Lung (tissue), 12 donors: ENCODE data around the gene GALNT6. TPM values are rescaled to one million over a fixed set of nuclear protein-coding genes. Genes with fewer than 3 reads are reported as not detected.

Experiments used
- ATAC-seq: fragments of 200-7000 bp; cut with Tn5 transposase; one replicate; pipeline ENCODE4 v1.9.1; 2020; ENCODE audit warnings: moderate number of reproducible peaks; ENCODE audit not compliant: insufficient read depth, low FRiP score
- DNase-seq, 3 donors: peaks; one replicate each; pipeline ENCODE4 v3.0.0-alpha.2; 2013 to 2017
- H3K27ac ChIP-seq, 2 donors: one replicate each; pipeline ENCODE4 v1.5.1; 2013; ENCODE audit warnings: mild to moderate bottlenecking in 2 of 2, moderate library complexity in 2 of 2, control low read depth in 1 of 2, inconsistent platforms in 1 of 2, low read depth in 1 of 2, low read length in 1 of 2
- H3K27me3 ChIP-seq, 3 donors: one replicate each; pipeline ENCODE4 v1.5.1; 2013; ENCODE audit warnings: low read length in 2 of 3; ENCODE audit not compliant: control insufficient read depth in 3 of 3, insufficient read depth in 3 of 3
- H3K36me3 ChIP-seq, 4 donors: one replicate each; pipeline ENCODE4 v1.5.1; 2013; ENCODE audit warnings: low read length in 4 of 4, mild to moderate bottlenecking in 1 of 4, moderate library complexity in 1 of 4; ENCODE audit not compliant: control insufficient read depth in 4 of 4, insufficient read depth in 4 of 4
- H3K4me1 ChIP-seq, 5 donors: one replicate each; pipeline ENCODE4 v1.5.1; 2013; ENCODE audit warnings: low read length in 5 of 5, mild to moderate bottlenecking in 2 of 5, moderate library complexity in 1 of 5; ENCODE audit not compliant: control insufficient read depth in 5 of 5, insufficient read depth in 5 of 5
- H3K4me3 ChIP-seq: one replicate; pipeline ENCODE4 v1.5.1; 2013; ENCODE audit warnings: mild to moderate bottlenecking, control low read depth, moderate library complexity
- H3K9ac ChIP-seq, 2 donors: one replicate each; pipeline ENCODE4 v1.5.1; 2013; ENCODE audit warnings: low read length in 2 of 2, control low read depth in 1 of 2; ENCODE audit not compliant: insufficient read depth in 1 of 2
- H3K9me3 ChIP-seq, 4 donors: one replicate each; pipeline ENCODE4 v1.5.1; 2013; ENCODE audit warnings: low read length in 3 of 4, mild to moderate bottlenecking in 1 of 4, moderate library complexity in 1 of 4; ENCODE audit not compliant: control insufficient read depth in 4 of 4, insufficient read depth in 3 of 4
- WGBS, 2 donors: extraction: QIAGEN DNeasy Blood & Tissue Kit; methylation state at CpG; one replicate each; pipeline ENCODE4 v1.1.7; 2013; 5-methylcytosine and 5-hydroxymethylcytosine counted together
- polyA plus RNA-seq, 2 donors: library from polyadenylated mRNA; stranded (reverse); fragments of 200-250 nt; gene quantifications; one replicate each; pipeline ENCODE4 v1.2.1, GENCODE V29; 2013
- total RNA-seq, 2 donors: library from RNA; depleted of rRNA in 1 of 2; stranded (reverse); fragments of >200 nt in 1 of 2; gene quantifications; one replicate each; pipeline ENCODE4 v1.2.1, GENCODE V29; 2014 to 2021
- TF ChIP-seq, protein P1 (sequence below): IDR thresholded peaks from 2 replicates; pipeline ENCODE4 v1.5.1; 2012; ENCODE audit warnings: mild to moderate bottlenecking; ENCODE audit errors: control extremely low read depth, extremely low read depth
- donor health status: control.
- donor health status: control.
- donor health status: Bipolar disorder and iron deficiency.
- donor health status: healthy.
- donor health status: DM: yes; HTN: yes; CAD: no.

GALNT6 gene
- total and polyA plus RNA-seq, 4 donors, result 5.5 to 36.0 (median 9.0) TPM

GRCh38 chr12:51324953-51325352 lies 66.3 kb downstream of the GALNT6 start:
- no peak overlapping the region for H3K27ac ChIP-seq
- WGBS, 2 donors, result 47 to 49% methylated on average over 4 of the region's 4 CpGs
- H3K4me3 ChIP-seq, result no peak overlapping the region
- ATAC-seq (no peak), DNase-seq (no peak)
- no peaks in the 10 kb centered on the region for H3K27me3 ChIP-seq
- H3K4me1 ChIP-seq, result peaks cover 0 to 8% (median 1%) of the 10 kb centered on the region in 5 donors
- H3K36me3 ChIP-seq, result no peaks in the 10 kb centered on the region
- TF ChIP-seq, protein P1, sequence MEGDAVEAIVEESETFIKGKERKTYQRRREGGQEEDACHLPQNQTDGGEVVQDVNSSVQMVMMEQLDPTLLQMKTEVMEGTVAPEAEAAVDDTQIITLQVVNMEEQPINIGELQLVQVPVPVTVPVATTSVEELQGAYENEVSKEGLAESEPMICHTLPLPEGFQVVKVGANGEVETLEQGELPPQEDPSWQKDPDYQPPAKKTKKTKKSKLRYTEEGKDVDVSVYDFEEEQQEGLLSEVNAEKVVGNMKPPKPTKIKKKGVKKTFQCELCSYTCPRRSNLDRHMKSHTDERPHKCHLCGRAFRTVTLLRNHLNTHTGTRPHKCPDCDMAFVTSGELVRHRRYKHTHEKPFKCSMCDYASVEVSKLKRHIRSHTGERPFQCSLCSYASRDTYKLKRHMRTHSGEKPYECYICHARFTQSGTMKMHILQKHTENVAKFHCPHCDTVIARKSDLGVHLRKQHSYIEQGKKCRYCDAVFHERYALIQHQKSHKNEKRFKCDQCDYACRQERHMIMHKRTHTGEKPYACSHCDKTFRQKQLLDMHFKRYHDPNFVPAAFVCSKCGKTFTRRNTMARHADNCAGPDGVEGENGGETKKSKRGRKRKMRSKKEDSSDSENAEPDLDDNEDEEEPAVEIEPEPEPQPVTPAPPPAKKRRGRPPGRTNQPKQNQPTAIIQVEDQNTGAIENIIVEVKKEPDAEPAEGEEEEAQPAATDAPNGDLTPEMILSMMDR, result no peak
- no peak overlapping the region for H3K9ac ChIP-seq
- no peaks in the 10 kb centered on the region for H3K9me3 ChIP-seq

DNA sequence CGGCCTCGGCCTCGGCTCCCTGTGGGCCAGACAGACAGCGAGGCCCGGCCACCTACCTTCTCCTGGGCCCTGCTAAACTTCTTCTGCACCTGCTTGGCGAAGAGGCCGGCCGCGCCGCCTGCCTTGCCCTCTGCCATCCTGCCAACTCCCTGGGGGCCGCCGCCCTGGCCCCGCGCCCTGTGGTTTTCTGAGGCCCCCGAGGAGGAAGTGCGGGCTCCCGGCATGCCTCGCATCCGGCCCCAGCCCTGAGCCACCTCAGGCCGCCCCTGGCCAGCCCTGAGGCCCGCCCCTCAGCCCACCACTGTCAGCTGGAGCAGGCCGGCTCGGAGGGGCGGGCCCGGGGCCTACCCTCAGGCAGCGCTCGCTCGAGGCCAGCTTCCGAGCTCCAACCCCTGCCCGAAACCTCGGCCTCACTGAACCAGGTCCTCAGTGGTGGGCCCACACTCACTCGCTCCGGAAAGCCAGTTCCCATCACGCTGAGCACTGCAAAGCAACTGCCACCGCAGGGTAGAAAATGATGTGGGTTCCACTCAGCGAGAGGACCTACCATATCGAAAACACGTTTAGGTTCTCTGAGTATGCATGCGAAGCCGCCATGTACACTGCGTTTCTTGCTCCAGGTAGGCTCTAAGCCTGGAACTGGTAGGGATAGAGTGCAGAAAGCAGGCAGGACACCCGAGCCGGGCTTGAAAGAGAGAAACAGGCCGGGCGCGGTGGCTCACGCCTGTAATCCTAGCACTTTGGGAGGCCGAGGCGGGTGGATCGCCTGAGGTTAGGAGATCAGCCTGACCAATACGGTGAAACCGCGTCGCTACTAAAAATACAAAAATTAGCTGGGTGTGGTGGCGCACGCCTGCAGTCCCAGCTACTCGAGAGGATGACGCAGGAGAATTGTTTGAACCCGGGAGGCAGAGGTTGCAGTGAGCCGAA lies 67.0 kb downstream of the GALNT6 start, which contains the start of gene BIN2:
TSS of gene BIN2 (minus strand) at position 209 of the 930 bp plus-strand sequence. CDS start at position 137, 72 bp downstream.
- Histone ChIP-seq H3K36me3 (no peaks in the 10 kb centered on the region), H3K27me3 (no peaks in the 10 kb centered on the region), H3K9ac (no peak within 1 kb of the TSS), H3K9me3 (no peaks in the 10 kb centered on the region), H3K27ac (peak within 1 kb of the TSS in 1 of 2 donors; percentile 86), H3K4me1 (peaks cover 0 to 8% (median 0%) of the 10 kb centered on the region in 5 donors), H3K4me3 (peak within 1 kb of the TSS; percentile 12)
- 61 to 79% methylated on average over 50 to 60 of the region's 60 CpGs for WGBS, 2 donors
- TF ChIP-seq, protein P1, result no peak
- ATAC-seq (peak; percentile 54), DNase-seq (no peak)

GRCh38 chr12:51323317-51323960 lies 67.8 kb downstream of the GALNT6 start:
- Histone ChIP-seq H3K27ac (peak overlapping the region in 1 of 2 donors; percentile 86), H3K4me1 (peaks cover 0 to 8% (median 0%) of the 10 kb centered on the region in 5 donors), H3K9me3 (no peaks in the 10 kb centered on the region), H3K4me3 (peak overlapping the region; percentile 12), H3K36me3 (no peaks in the 10 kb centered on the region), H3K9ac (no peak overlapping the region), H3K27me3 (no peaks in the 10 kb centered on the region)
- WGBS, 2 donors, result 29 to 67% methylated on average over 15 of the region's 15 CpGs
- ATAC-seq, result no peak
- DNase-seq, result no peak
- TF ChIP-seq, protein P1, result no peak
